NCI-H1436 (cell line): Measurements from ENCODE around the gene ARFIP1.
"Not testable (repeated sequence)": the region's sequence is repeated elsewhere in the genome, so short reads cannot be mapped to it uniquely, and the experiment has no call there.

Experiments
- DNase-seq: peaks from one replicate; lab custom pipeline; 2025; lab: John Stamatoyannopoulos, UW

ARFIP1 gene

DNA sequence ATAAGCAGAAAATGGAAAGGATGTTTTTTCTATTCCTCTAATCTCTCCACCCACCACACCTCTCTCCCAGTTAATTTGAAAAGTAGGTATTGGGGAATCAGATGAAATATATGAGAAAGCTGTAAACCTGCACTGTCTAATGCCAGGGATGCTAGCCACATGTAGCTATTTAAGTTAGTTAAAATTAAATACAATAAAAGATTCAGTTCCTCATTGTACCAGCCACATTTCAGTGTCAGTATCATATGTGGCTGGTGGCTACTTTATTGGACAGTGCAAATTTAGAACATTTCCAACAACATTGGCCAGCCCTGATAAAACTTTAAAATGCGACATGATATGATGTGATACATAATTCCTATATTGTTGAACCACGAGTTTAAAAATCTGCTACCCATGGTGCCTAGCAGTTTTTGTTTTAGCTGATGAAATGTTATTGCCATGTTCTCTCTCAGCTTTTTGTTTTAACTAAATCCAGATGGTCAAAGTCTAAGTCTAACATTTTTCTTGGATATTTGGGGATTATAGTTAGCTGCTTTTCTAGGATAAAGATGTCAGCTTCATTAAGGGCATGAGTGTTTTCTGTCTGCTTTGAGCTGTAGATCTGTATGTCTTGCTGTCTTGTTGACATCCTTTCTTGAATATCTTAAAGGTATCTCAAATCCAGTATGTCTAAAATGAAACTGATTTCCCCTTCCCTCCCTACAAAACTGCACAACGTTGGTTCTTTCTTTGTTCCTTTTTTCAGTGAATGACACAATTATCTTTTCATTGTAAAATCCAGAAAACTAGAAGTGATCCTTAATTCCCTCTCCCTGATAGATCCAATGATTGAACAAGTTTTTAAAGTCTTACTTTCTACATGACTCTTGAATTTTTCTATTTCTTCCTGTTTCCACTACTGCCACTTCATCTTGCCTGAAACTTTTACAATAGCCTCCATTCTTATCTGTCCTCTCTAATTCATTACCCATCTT lies 6.2 kb downstream of the ARFIP1 start:
- DNase-seq, result no peak

DNA sequence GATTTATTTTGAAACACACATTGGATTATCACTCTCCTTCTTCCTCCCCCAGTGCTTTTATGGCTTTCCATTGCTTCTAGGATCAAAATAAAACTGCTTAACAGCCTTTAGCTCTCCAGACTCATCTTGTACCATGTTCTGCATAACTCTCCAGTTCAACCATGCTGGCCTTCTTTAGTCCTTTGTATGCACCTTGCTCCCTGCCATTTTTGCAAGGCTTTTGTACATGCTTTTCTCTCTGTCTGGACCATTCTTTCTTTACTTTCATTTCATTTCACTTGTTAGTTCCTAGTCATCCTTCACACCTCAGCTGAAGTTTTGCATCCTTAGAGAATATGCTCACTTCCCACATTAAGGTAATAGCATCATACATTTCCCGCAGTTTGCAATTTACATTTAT lies 6.9 kb downstream of the ARFIP1 start:
- no peak for DNase-seq

DNA sequence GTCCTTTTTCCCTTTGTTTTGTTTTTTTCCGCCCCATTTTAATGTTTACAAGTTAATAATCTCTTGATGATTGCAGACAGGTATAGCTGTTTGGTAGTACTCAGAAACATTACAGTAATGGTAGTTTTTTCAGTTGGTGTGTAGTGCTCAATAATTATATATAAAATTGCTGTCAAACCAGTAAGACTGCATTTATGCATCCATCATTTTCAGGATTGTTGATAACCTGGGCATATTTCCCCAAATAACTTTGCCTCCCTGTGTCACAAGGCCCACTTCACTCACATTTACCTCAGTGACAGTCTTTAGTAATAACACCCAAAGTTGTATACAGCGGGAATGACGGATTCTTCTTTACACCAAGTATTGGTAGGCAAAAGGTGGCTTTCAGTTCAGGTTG lies 16.1 kb downstream of the ARFIP1 start:
- no peak for DNase-seq

DNA sequence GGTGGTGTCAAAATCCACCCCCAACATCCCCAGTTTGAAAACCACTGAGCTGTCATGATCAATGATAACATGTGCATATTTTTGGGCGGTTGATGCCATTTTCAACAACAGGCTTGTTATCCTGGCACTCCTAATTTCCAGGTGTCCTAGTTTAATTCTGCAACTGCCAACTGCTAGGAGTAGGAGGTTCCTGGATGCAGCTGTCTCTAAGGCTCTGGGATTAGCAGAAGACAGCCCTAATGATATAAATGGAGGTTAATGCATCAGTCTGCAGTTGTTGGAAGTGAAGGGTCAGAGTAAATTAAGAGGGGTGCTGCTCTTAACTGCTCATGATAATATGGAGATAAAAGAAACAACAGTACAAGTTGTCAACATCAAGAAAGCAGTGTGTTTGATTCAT lies 23.8 kb downstream of the ARFIP1 start:
- no peak for DNase-seq

DNA sequence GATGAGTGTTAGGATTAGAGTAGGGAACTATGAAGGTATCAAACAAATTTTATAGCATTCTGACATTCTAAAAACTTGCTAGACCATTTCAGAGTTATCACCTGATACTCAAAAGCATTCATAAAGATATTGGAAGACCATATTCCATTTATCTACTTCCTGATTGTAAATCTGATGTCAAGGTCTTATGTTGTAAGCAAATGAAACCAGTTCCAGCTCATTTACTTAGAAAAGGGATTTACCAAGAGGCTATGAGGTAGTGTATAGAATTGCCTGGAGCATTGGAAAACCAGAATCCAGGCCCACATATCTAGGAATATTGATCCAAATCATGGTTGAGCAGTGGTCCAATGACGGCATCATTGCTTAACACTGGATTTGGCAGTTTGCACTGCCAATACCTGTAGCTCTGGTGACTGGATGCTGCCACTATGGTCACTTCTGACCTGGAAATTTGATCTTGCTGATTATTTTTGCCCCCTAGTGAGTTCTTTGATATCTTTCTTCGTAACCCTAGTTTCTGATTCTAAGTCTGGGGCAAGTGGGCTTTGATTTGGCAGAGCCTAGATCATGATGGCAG lies 25.4 kb downstream of the ARFIP1 start:
- DNase-seq, result no peak

DNA sequence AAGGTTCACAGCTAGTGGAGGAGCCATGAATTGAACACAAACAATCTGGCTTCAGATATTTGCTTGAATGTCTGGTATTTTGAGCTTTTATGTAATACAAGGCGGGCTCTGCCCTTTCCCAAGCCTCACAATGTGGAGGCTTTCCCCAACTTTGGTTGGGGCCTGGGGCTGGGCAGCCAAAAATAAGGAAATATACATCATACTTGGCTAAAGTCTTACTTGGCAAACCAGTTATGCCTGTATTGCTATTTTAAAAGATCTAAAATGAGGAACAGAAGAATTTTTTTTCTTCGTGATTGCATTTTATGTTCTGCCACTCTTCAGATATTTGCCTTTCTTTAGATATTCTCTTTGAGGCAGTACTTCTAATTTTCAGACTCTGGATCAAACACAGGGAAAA lies 26.1 kb downstream of the ARFIP1 start:
- no peak for DNase-seq

- no peak for DNase-seq
Observed at GRCh38 chr4:152806501-152807125, 26.9 kb downstream of the ARFIP1 start.

DNA sequence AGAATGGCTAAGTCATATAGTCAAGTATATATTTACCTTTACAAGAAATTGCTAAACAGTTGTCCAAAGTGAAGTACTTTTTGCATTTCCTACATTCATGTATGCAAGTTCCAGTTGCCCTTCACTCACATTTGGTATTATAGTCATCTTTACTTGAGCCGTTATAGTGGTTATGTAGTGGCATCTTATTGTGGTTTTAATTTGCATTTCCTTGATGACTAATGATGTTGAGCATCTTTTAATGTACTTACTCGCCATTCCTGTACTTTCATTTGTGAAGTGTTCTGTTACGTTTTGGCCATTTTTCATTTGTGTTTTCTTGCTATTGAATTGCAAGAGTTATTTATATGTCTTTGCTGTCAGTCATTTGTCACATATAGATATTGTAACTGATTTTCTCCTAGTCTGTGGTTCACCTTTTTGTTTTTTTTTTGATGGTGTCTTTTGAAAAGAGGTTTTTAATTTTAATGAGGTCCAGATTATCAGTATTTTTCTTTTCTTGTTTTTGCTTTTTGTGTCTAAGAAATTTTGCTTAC lies 27.6 kb downstream of the ARFIP1 start:
- no peak for DNase-seq

DNA sequence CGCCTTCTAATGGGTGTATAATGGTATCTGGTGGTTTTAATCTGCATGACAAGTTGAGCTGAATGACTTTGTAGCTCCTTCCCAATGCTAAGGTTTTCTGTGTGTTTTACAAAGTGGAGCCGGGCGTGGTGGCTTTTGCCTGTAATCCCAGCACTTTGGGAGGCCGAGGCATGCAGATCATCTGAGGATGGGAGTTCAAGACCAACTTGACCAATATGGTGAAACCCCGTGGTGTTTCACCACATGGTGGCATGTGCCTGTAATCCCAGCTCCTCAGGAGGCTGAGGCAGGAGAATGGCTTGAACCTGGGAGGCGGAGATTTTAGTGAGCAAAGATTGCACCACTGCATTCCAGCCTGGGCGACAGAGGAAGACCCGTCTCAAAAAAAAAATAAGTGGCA lies 28.9 kb downstream of the ARFIP1 start:
- no peak for DNase-seq

- DNase-seq, result no peak
Observed at GRCh38 chr4:152810715-152811287, 31.0 kb downstream of the ARFIP1 start.

- DNase-seq, result no peak
Observed at GRCh38 chr4:152815078-152815477, 35.3 kb downstream of the ARFIP1 start.

DNA sequence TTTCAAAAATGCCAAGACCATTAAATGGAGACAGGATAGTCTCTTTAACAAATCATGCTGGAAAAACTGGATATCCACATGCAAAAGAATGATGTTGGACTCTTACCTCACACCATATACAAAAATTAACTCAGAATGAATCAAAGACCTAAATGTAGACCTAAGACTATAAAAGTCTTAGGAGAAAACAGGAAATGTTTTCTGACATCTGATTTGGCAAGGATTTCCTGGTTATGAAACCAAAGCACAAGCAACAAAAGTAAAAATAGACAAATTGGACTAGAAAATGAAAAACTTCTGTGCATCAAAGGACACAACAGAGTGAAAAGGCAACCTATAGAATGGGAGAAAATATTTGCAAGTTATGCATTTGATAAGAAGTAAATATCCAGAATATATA lies 37.6 kb downstream of the ARFIP1 start:
- DNase-seq, result no peak

DNA sequence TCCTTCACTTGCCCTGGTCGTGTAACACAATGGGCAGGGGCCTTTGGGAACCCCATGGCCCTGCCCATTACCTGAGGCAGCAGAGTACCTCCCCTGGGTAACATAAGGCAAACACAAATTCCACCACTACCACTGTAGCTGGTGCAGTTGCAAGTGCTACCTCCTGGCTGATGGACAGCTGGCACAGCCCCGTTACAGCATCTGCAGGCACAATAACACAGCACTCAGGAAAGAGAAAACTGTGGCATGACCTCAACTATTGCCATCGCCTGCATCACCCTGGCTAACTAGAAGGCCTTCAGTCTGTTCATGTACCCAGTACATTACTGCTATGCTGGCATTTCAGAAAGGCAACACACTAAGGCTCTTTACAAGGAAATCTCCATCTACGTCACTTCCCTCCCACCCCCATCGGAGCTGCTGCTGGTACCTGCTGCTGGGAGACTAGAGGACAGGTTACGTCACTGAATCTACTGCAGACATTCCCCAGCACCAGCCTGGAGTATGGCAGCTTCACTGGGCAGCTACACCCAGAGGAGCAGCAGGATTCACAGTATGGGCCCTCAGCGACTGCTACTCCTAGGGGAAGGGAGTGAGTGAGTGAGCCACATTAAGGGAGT lies 39.4 kb downstream of the ARFIP1 start:
- DNase-seq, result no peak

GRCh38 chr4:152820073-152820472 lies 40.3 kb downstream of the ARFIP1 start:
- no peak for DNase-seq

- no peak for DNase-seq
Observed at GRCh38 chr4:152822323-152822722, 42.6 kb downstream of the ARFIP1 start.

- no peak for DNase-seq
Observed at GRCh38 chr4:152824561-152824960, 44.8 kb downstream of the ARFIP1 start.

- DNase-seq, result no peak
Observed at GRCh38 chr4:152825336-152825735, 45.6 kb downstream of the ARFIP1 start.

DNA sequence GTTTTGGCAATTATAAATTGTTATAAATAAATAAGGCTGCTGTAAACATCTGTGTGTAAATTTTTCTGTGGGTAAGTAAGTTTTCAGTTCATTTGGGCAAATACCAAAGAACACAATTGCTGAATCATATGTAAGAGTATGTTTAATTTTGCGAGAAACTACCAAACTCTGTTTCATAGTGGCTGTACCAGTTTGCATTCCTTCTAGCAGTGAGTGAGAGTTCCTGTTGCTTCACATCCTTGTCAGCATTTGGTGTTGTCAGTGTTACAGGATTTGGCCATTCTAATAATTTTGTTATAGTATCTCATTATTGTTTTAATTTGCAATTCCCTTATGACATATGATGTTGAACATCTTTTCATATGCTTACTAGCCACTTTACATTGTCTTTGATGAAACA lies 48.4 kb downstream of the ARFIP1 start:
- no peak for DNase-seq

GRCh38 chr4:152831416-152831815 lies 51.7 kb downstream of the ARFIP1 start:
- DNase-seq, result no peak

GRCh38 chr4:152836936-152837335 lies 57.2 kb downstream of the ARFIP1 start:
- no peak for DNase-seq

DNA sequence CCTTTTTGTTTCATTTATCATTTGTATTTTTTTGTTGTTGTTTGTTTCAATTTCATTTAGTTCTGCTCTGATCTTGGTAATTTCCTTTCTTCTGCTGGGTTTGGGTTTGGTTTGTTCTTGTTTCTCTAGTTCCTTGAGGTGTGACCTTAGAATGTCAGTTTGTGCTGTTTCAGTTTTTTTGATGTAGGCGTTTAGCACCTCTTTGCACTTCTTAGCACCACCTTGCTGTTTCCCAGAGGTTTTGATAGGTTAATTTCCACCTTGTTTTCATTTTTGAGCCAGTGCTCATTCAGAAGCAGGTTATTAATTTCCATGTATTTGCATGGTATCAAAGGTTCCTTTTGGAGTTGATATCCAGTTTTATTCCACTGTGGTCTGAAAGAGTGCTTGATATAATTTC lies 60.0 kb downstream of the ARFIP1 start:
- not testable (repeated sequence) for DNase-seq

- no peak for DNase-seq
Observed at GRCh38 chr4:152843481-152844090, 63.8 kb downstream of the ARFIP1 start.
